Left hindlimb (tissue), 1 donor: ENCODE measurements around the gene FADS2.

Experiments used
- DNase-seq: peaks from one replicate; pipeline ENCODE4 v3.0.0-alpha.2; 2018

FADS2 gene

GRCh38 chr11:61827571-61828378 is at the start of gene FADS2:
TSS of gene FADS2 (plus strand) at chr11:61828300. CDS start at chr11:61828391, 91 bp downstream.
- DNase-seq = peak; percentile 99

GRCh38 chr11:61778357-61778886 is 49.7 kb upstream of the FADS2 start:
- no peak for DNase-seq

- DNase-seq = no peak
Observed at GRCh38 chr11:61778920-61779650, 49.0 kb upstream of the FADS2 start.

- DNase-seq = no peak
Observed at GRCh38 chr11:61779666-61780525, 48.2 kb upstream of the FADS2 start.

- DNase-seq = no peak
Observed at GRCh38 chr11:61780581-61781162, 47.4 kb upstream of the FADS2 start.

DNA sequence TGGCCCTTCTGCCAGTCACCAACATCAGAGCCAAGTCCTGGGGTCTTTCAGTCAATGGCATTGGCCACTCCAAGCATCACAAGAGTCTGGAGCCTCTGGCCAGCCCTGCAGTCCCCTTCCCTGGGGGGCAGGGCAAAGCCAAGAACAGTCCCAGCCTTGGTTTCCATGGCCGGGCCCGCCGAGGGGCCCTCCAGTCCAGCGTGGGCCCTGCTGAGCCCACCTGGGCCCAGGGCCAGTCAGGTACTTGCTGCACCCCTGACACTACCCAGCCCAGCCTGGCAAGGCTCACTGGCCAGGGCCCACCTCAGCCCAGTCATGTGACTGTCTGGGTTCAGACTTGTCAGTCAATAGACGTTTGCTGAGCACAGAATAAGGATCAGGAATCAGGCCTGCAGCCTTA is 46.5 kb upstream of the FADS2 start:
- no peak for DNase-seq

GRCh38 chr11:61782299-61782698 is 45.8 kb upstream of the FADS2 start:
- DNase-seq = no peak

DNA sequence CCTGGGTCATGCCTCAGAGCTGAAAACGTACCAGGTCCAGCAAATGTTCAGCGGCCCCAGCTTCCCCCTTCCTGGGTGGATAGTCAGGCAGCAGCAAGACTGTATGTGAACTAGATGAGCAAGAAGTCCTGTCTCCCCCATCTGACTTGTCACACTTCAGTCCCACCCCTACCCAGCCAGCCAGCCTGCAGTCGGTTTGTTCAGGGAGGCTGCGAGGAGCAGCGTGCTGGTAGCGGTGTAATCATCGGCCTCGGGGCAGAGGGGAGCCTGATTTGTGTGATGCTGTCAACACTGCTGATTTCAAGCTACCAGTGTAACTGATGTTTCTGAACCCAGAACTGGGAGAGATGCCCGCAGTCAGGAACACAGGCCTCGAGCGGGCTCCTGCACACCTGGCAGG is 45.3 kb upstream of the FADS2 start:
- DNase-seq = no peak

DNA sequence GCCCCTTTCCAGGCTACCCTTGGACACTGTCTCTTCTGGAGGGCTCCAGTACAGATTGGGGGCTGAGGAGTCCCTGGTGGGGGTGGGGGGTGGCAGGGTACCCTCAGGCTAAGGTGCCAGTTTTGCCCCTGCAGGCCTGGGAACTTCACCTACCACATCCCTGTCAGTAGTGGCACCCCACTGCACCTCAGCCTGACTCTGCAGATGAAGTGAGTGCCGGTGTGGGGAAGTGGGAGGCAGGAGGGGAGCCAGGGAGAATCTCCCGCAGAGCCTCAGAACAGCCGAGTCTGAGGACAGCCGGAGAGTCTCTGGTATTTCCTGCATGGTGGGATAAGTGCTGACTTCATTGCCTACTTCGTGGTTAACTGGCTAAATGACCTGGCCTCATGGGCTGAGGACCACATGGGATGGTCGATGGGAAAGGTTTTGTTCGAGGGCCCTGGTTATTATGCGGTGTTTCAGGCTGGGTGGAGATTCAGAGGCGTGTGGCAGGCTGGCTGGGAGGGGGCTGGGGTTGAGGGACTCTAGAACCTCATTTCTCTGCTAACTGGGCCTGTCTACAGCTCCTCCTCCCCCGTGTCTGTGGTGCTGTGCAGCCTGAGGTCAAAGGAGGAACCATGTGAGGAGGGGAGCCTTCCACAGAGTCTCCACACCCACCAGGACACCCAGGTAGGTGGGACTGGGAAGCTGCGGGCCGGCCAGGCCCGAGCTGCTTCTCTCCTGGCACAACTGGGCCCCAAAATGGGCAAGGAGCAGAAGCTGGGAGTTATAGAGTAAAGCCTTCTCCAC is 44.2 kb upstream of the FADS2 start:
- no peak for DNase-seq

DNA sequence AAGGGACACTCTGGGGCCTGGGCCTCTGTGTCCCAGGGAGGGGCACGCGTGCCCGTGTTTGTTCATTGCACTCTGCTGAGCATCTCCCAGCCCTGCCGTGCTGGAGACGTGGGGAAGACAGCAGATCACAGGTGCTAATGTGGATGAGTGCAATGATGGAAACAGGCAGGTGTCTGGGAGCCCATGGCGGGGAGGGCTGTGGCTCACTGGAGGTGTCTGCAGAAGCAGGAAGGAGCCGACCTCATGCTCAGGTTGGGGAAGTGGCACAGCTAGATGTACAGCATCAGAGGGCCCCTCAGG is 43.6 kb upstream of the FADS2 start:
- DNase-seq = no peak

DNA sequence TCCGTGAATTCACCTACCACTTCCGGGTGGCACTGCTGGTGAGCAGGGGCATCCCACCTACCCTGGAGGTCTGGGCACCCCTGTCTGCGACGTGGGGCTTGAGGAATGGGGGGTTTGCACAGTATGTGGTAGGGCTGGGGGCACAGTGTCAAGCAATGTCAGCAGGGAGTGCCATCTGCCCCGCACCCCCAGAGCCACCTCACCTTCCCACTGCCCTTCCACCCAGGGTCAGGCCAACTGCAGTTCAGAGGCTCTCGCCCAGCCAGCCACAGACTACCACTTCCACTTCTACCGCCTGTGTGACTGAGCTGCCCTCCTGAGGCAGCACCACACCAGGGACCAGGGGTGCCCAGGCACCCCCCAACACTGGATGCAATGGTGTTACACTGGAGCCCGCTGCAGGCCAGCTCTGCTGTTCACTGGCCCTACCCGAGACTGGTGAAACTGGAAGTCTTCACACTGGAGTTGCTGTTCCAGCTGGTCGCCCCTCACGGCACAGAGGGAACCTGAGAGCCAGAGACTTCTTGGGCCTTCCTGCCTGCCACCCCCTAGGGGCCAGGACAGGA is 42.2 kb upstream of the FADS2 start:
- no peak for DNase-seq

DNA sequence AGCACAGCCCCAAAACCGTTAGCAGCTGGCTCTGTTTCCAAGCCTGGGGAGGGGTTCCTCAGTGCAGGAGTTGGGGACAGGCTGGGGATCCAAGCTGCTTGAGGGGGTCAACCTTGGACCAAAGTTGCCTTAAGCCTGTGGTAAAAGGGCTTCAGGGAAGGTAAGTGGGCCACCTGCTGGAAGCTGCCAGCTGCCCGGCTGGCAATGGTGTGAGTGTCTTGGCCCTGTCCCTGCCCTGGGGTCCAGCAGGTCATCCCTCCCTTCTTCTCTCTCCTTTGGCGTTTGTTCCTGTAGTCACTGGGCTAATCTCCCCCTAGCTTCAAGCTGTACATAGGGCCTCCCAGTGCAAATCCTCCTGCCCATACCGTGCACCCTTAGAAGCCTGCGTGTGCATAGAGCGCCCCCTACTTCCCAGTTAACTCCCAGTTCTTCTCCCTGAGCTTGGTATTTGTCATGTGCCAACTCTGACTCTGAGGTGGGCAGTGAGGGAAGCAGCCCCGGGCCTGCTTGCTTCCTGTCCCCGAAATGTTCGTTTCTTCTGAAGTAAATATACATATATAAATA is 40.1 kb upstream of the FADS2 start:
- DNase-seq = no peak

GRCh38 chr11:61791737-61792309 is 36.3 kb upstream of the FADS2 start:
- DNase-seq = peak; percentile 87

DNA sequence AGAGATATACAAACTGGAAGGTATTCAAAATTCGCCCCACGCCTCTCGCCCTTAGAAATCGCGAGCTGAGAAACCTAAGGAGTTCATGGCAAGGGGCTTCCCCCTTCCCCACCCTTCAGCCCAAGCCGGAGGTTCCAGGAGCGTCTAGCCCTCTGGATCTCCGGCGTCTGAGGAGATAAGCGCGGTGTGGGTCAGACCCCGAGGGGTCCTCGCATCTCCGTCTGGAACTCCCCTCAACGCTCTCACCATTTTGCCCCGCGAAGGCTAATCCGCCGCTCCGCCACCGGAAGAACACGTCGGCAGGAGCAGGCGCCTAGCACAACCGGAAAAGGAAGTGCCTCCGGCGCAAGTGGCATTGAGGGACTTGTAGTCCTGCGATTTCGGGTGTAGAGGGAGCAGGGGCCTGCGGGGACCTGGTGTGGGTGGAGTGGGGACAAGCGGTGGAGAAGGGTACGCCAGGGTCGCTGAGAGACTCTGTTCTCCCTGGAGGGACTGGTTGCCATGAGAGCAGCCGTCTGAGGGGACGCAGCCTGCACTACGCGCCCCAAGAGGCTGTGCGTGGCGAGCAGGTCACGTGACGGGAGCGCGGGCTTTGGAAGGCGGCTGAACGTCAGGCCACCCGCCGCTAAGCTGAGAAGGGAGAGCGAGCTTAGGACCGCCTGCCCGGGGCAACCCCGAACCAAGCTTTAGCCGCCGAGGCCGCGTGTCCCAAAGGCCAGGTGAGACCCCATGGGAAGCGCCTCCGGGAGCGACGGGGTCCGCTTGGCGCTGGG is 35.6 kb upstream of the FADS2 start, which contains the start of the genes FEN1 and TMEM258:
Gene FEN1, plus strand, starts transcription at position 602 of the 773 bp plus-strand sequence. CDS start 2,451 bp downstream, outside the sequence.
Gene TMEM258, minus strand, starts transcription at position 290 of the 773 bp plus-strand sequence. Its CDS starts 41 bp downstream, at position 249.
- DNase-seq = peak; percentile 94

DNA sequence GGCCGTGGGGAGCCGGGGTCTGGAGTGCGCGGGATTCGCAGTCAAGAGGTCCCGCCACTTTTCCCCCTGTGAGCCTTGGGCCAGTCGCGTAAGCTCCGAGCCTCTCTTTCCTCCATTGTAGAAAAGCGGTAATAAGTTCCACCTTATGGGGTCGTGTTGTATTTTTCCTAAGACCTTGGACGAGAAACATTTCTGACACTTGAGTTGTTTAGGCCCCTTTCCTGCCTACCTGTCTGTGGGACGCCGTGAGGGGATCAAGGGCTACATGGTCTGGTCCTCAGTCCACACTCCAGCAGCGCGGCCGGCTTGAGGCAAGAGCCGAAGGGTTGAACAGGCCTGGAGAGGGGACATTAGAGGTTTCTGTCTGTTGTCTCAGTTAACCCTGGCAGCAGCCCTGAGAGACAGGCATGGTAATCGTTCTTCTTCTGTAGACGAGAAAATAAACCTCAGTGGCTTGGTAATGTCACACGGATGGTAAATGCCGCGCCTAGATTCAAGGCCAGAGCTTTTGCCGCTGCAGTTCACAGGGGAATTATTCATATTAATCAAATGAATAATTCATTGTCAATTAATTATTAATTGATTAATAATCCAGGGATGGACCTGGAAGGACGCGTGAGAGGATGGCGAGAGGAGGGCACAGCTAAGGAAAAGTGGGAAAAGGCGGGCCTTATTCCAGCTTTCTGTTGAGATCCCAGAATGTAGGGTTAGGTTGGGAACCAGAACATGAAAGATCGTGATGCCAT is 34.8 kb upstream of the FADS2 start:
- DNase-seq = no peak

DNA sequence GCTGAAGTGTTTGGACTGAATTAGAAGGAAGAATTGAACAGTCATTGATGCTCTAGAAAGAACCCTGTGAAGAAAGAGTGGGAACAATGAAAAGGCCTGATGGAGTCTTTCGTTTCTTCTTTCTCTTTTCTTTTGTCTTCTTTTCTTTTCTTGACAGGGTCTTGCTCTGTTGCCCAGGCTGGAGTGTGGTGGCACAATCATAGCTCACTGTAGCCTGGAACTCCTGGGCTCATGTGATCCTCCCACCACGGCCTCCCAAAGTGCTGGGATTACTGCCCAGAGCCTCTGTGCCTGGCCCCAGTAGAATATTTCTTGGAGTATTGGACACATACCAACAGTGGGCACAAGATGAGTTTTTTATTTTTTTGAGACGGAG is 34.3 kb upstream of the FADS2 start:
- no peak for DNase-seq

DNA sequence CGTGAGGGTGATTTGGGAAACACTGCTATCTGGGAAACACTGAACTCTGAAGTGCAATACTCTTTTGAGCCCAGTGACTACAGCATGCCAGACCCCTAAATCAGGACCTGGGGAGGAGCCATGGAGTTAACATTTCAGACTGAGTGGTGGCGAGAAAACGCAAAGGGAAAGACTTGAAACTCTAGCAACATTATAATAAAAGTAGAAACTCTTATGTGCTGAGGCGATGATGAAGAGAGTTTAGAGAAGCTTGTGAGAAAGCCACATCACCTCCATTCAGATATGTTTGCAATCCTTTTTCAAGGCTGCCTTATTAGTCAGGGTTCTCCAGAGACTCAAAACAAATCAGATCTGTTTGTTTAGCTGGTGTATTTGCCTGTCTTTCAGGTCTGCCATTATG is 33.5 kb upstream of the FADS2 start:
- DNase-seq = no peak

DNA sequence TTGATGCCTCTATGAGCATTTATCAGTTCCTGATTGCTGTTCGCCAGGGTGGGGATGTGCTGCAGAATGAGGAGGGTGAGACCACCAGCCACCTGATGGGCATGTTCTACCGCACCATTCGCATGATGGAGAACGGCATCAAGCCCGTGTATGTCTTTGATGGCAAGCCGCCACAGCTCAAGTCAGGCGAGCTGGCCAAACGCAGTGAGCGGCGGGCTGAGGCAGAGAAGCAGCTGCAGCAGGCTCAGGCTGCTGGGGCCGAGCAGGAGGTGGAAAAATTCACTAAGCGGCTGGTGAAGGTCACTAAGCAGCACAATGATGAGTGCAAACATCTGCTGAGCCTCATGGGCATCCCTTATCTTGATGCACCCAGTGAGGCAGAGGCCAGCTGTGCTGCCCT is 32.6 kb upstream of the FADS2 start:
- no peak for DNase-seq

DNA sequence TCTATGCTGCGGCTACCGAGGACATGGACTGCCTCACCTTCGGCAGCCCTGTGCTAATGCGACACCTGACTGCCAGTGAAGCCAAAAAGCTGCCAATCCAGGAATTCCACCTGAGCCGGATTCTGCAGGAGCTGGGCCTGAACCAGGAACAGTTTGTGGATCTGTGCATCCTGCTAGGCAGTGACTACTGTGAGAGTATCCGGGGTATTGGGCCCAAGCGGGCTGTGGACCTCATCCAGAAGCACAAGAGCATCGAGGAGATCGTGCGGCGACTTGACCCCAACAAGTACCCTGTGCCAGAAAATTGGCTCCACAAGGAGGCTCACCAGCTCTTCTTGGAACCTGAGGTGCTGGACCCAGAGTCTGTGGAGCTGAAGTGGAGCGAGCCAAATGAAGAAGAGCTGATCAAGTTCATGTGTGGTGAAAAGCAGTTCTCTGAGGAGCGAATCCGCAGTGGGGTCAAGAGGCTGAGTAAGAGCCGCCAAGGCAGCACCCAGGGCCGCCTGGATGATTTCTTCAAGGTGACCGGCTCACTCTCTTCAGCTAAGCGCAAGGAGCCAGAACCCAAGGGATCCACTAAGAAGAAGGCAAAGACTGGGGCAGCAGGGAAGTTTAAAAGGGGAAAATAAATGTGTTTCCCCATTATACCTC is 32.1 kb upstream of the FADS2 start:
- DNase-seq = no peak
